Myocyte (in vitro differentiated cells): ENCODE data around the gene SLC30A1. TPM values are rescaled to one million over a fixed set of nuclear protein-coding genes. Genes with fewer than 3 reads are reported as not detected.

Experiments
- DNase-seq: peaks from one replicate; pipeline ENCODE4 v3.0.0-alpha.2; 2012; ENCODE audit warnings: low read depth
- total RNA-seq: library from RNA; depleted of rRNA; stranded (reverse); fragments of >200 nt; gene quantifications from 2 replicates; pipeline ENCODE4 v1.2.3, GENCODE V29; 2014

Gene SLC30A1
- total RNA-seq, 1 donor from 2014 or later: 20.4 TPM

GRCh38 chr1:211527006-211527405, 52.0 kb downstream of the SLC30A1 start:
- DNase-seq: no peak

- DNase-seq: no peak
These were observed 52.9 kb downstream of the SLC30A1 start for GRCh38 chr1:211526101-211526500.

- no peak for DNase-seq
These were observed 53.8 kb downstream of the SLC30A1 start for GRCh38 chr1:211525101-211525676.

- no peak for DNase-seq
These were observed 54.4 kb downstream of the SLC30A1 start for GRCh38 chr1:211524521-211524920.

GRCh38 chr1:211522804-211523203, 56.2 kb downstream of the SLC30A1 start:
- DNase-seq: no peak

Other genes with a start within 250 kb of the SLC30A1 start
- 0.52 and 0.56 TPM in 2 replicates for gene RD3, start 87.0 kb downstream of the SLC30A1 start, total RNA-seq
- 0.16 and 0.19 TPM in 2 replicates for gene NEK2, start 96.5 kb upstream of the SLC30A1 start, total RNA-seq